Testis (tissue), 2 donors: ENCODE data around the gene PI4KA.

Experiments
- CTCF ChIP-seq, 3 experiments: fragments of 450-650 bp in 2 of 3; fragments of 200-600 bp in 1 of 3; sonication (generic) in 1 of 3; IDR thresholded peaks; one replicate each; pipeline ENCODE4 v1.5.1; 2016 to 2019; ENCODE audit warnings: antibody characterized with exemption in 3 of 3, mild to moderate bottlenecking in 2 of 3, moderate library complexity in 1 of 3
- POLR2A ChIP-seq: fragments of 450-650 bp; IDR thresholded peaks from one replicate; pipeline ENCODE4 v1.6.1; 2017; ENCODE audit warnings: antibody characterized with exemption, mild to moderate bottlenecking, moderate library complexity

GRCh38 chr22:20867179-20868024, 8.8 kb upstream of the PI4KA start:
- TF ChIP-seq CTCF (IDR thresholded peaks at IDR 0.05): no peak
- TF ChIP-seq POLR2A: no peak
